Stimulated activated CD8-positive, alpha-beta memory T cell treated with anti-CD3 and anti-CD28 coated beads, Interleukin-4, amount 100 ng/mL, for 1 hour (primary cell): Measurements from ENCODE around the gene MT1M.
"Not testable (repeated sequence)": the region's sequence is repeated elsewhere in the genome, so short reads cannot be mapped to it uniquely, and the experiment has no call there.

ENCODE experiments used
- DNase-seq, 2 donors: peaks; one replicate each; pipeline ENCODE4 v3.0.0-alpha.2; 2020; ENCODE audit warnings: low read depth in 2 of 2, low spot score in 1 of 2

Gene MT1M

DNA sequence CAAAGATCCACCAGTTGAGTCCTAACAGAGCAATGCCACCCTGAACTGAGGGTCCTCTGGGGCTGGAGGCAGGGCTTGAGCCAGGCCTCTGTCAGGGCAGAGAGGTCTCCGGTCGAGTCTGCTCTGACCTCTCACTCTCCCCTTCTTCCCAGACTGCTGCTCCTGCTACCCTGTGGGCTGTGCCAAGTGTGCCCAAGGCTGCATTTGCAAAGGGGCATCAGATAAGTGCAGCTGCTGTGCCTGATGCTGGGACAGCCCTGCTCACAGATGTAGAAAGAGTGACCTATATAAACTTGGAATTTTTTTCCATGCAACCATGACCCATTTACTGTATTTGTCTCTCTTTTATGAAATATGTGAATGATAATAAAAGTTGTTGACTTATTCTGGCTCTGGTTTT, 16.8 kb downstream of the MT1M start:
- no peak for DNase-seq

DNA sequence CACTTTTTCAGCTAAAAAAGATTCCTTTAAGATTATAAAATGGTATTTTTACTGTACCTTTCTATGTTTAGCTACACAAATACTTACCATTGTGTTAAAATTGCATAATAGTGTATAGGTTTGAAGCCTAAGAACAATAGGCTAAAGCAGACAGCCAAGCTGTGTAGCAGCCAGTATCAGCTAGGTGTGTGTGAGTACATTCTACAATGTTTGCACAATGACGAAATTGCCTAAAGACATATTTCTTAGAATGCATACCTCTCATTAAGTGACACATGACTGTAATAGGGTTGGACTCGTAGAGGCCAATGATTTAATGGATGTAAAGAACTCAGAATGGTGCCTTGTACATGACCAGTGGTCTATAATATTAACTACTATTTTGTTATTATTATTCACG, 17.4 kb downstream of the MT1M start:
- DNase-seq = no peak

DNA sequence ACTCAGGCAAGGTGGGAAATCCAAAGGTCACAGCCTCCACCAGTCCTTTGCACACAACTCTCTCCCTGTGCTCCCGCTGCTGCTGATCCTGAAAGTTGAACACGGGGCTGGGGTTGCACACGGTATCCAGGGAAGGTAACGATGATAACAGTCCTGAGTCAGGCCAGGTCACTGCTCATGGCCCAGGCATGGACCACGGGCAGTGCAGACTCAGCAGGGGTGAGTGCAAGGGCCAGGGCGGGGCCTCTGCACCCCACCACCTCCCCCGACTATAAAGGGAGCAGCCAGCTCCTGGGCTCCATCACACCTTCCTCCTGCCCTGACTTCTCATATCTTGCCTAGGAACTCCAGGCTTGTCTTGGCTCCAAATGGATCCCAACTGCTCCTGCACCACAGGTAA, 19.1 kb downstream of the MT1M start, which contains the start of gene MT1B:
Gene MT1B, plus strand, starts transcription at position 301 of the 400 bp plus-strand sequence. Its CDS starts 68 bp downstream, at position 369.
- DNase-seq = no peak

DNA sequence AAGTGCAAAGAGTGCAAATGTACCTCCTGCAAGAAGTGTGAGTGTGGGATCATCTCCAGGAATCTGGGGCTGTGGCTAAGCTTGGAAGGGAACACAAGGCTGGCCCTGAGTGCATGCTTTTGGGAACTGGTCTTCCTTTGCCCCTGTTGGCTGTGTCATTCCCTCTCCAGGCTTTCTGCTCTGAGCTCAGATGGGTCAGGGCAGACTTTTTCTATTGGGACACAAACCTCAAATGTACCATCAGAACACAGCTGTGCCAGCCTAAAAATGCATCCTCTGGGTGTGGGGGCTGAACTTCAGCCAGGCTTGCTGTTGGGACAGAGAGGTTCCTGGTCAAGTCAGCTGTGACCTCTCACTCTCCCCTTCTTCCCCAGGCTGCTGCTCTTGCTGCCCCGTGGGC, 20.1 kb downstream of the MT1M start:
- DNase-seq = no peak

DNA sequence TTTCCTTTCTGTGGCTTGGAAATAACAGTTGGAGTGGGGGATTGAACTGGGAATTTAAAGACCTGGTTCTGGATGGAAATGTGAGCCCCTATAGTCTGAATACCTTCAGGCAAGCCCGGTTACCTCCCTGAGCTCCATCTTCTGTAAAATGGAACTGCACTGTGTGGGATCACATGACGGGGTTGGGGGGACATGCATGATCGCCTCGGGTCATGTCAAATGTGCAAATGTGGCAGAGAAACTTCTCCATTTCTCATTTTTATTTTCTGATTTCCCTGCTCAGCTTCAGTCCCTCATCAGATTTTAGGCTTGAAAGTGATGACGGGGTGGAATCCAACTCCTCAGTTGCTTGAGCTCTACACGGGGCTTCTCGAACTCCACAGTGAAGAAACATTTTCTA, 20.8 kb downstream of the MT1M start:
- DNase-seq = no peak

DNA sequence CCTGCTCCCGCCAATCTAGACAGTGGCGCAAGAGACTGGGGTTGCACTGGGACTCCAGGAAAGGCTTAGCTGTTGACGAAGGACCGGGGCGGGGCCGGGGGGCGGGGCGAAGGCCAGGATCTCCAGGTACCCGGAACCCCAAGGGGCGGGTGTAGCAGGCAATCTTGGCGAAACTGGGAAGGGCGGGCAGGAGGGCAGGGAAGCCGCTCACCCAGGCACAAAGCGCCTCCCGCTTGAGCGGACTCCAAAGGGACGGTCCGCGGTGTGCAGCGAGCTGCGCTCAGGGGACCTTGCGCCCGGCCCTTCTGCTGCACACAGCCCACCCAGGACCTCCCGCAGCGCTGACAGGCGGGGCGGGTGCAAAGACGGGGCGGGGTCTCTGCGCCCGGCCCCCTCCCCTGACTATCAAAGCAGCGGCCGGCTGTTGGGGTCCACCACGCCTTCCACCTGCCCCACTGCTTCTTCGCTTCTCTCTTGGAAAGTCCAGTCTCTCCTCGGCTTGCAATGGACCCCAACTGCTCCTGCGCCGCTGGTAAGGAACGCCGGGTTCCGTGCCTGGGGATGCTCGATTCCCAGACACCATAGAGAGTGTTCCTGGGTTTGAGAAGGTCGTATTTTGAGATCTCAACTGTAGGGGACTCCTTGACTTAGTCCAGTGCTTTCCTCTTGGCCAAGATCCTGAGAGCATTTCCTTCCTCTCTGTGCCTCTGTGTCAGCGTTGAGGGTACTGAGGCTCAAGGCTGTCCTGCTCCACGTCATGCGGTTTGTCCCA, 25.3 kb downstream of the MT1M start, which contains the start of gene MT1F:
Gene MT1F, plus strand, starts transcription at position 405 of the 772 bp plus-strand sequence. Its CDS starts 100 bp downstream, at position 505.
- peak; percentile 27 to 53 for DNase-seq

DNA sequence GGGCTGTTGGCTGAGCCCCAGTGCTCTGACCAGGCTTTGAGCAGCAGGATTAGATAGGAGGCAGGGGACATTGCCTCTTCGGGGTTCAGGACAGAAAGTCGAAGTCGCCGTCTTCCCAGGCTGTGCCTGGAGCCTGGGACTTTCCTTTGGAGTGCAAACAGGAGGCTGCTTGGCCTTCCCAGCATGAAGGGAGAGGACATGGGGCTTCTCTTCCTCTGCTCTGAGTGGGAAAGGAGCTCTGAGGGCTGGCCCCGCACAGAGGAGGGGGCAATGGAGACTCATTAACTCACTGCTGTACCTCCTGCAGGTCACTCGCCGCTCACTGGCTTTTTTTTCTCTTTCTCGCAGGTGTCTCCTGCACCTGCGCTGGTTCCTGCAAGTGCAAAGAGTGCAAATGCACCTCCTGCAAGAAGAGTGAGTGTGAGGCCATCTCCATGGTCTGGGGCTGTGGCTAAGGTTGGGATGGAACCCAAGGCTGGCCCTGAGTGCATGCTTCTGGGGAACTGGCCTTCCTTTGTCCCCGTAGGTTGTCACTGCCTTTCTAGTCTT, 25.9 kb downstream of the MT1M start:
- no peak for DNase-seq

DNA sequence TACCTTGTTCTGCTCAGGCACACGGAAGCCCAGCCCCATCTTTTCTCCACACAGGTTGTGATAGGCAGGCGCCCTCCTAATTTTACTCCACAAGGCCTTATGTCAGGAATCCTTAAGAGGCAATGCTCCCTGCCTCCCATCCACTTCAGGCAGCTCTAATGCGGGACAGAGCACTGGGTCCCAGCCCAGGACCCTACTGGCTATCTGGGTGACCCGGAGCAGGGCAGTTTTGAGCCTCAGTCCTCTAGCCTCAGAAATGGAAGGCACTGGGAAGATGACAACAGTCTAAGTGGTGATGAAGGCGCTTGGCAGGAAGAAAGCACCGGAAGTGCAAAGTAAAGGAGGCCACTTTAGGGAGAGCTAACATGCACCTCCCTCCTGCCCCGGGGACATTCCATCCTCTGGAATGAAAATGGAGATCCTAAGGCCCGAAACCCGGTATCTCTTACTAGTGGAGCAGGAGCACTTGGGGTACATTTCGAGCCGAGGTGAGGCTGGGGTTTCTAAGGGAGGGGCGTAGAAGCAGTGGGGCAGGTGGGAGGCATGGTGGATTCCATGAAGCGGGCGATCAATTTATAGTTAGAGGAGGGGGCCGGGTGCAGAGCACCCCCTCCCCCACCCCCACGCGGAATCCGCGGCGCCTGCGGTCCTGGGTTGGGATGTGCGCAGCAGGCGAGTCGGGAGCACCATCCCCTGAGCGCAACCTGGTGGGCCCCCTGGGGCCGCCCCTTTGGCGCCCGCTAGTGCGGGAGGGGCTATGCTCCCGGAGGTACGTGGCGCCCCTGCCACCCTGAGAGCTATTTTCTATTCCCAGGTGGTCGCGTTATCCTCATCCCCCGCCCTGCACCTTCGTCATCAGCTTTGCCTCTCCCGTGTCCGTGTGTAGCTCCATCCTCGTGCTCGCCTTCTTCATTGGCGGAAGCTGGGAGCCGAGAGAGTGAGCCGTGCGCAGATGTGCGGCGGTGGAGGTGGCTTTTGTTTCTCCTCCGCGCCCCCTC, 30.2 kb downstream of the MT1M start:
- no peak for DNase-seq

DNA sequence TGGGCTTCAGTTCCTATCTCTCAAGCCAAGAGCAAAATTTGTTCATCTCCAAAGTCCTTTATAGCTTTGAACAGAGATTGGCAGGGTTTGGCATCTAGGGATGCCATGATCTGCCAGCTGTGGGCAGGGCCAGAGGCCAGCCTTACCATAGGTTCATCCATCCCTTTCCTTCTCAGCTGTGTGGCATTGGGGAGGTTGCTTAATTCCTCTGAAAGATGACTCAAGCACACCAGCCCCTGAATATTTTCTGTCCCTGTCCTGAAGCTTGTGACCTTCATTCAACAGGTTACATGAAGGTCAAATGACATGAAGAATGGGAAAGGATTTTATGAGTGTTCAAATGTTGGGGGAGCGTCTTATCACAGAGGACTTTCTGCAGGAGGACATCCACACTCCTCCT, 32.0 kb downstream of the MT1M start:
- no peak for DNase-seq

DNA sequence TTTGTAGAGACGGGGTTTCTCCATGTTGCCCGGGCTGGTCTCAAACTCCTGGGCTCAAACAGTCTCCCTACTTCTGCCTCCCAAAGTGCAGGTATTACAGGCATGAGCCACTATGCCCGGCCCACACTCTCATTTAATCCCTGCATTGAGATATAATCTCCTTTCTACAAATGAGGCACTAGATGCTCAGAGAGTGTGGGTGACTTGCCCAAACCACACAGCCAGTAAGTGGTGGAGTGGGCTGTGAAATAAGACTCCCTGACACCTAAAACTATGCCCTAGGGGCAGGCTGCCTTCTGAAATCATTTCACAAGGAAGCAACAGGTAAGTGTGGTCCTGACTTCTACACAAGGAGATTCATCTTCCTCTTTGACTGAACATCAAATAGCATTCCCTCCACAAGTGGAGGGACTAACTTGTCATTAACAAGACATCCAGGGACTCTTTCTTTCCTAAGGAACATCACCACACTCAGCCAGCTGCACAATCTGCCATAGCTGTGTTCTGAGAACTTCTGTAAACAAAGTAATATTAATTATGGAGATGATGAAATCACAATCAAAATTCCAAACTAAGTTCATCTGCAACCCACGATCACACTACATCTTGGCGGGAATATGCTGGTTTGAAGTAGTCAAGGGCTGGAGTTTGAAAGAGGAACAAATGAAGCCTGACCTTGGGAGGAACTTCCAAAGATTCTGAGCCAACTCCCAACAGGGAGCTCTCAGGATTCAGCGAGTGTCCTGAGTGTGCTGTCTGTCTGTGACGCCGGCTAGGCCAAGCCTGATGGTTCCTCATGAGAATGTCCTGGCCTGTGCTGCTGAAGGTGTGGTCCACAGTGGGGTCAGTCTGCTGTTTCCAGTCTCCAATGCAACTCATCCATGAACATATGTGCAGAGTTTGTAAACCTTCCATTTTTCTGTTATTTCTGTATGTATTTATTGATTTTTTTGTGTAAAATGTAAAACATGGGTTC, 33.1 kb downstream of the MT1M start:
- not testable (repeated sequence) for DNase-seq

DNA sequence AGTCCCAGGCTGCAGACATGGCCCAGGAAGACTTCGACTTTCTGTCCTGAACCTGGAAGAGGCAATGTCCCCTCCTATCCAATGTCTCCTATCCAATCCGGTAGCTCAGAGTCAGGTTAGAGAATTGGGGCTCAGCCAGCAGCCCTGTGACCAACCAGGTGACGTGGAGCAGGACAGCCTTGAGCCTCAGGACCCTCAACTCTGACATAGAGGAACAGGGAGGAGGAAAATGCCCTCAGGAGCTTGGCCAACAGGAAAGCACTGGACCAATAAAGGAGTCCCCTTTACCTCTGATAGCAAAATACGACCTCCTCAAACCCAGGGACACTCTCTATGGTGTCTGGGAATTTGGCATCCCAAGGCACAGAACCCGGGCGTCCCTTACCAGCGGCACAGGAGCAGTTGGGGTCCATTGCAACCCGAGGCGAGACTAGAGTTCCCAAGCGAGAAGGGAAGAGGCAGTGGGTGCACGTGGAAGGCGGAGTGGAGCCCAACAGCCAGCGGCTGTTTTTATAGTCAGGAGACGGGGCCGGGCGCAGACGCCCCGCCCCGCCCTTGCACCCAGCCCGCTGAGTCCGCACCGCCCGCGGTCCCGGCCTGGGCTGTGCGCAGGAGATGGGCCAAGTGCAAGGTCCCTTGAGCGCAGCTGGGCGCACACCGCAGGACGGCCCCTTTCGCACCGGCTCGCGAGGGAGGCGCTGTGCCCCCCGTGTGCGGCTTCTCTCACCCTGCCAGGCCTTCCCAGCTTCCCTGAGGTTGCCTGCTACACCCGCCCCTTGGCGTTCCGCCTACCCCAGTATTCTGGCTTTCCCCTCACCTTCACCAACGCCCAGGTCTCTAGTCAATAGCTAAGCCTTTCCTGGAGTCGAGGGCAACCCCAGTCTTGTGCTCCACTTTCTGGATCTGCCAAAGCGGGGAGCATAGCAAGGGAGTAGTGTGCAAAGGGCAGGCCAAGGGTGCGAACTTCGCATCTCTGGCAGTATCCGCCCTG, 35.4 kb downstream of the MT1M start, which contains the start of gene MT1G:
Gene MT1G, minus strand, starts transcription at position 485 of the 991 bp plus-strand sequence. Its CDS starts 72 bp downstream, at position 413.
- no peak for DNase-seq

DNA sequence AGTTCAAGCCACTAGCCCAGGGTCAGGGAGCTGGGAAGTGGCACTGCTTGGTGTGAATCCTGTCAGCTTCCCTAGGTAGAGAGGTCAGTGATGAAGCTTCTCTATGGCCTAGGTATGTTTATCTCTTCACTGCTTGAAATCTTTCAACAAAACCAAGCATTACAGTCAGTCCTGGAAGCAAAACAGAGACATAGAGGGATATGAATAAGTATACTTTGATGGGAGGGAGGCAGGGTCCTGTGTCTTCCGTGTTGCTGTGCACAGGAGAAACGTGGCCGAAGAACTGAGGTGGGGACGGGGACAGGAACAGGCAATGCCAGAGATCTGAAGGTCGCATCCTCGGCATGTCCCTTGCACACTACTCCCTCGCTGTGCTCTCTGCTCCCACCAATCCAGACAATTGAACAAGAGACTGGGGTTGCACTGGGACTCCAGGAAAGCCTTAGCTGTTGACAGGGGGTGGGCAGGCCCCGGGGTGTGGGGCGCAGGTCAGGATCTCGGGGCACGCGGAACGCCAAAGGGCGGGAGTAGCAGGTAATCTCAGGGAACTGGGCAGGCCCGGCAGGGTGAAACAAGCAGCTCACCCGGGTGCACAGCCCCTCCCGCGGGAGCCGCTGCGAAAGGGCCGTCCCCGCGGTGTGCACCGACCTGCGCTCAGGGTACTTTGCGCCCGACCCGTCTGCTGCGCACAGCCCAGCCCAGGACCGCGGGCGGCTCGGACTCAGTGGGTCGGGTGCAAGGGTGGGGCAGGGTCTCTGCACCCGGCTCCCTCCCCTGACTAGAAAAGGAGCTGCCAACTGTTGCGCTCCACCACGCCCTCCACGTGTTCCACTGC, 36.8 kb downstream of the MT1M start, which contains the start of gene MT1H:
Gene MT1H, plus strand, starts transcription at position 810 of the 835 bp plus-strand sequence. CDS start 71 bp downstream, outside the sequence.
- no peak for DNase-seq

DNA sequence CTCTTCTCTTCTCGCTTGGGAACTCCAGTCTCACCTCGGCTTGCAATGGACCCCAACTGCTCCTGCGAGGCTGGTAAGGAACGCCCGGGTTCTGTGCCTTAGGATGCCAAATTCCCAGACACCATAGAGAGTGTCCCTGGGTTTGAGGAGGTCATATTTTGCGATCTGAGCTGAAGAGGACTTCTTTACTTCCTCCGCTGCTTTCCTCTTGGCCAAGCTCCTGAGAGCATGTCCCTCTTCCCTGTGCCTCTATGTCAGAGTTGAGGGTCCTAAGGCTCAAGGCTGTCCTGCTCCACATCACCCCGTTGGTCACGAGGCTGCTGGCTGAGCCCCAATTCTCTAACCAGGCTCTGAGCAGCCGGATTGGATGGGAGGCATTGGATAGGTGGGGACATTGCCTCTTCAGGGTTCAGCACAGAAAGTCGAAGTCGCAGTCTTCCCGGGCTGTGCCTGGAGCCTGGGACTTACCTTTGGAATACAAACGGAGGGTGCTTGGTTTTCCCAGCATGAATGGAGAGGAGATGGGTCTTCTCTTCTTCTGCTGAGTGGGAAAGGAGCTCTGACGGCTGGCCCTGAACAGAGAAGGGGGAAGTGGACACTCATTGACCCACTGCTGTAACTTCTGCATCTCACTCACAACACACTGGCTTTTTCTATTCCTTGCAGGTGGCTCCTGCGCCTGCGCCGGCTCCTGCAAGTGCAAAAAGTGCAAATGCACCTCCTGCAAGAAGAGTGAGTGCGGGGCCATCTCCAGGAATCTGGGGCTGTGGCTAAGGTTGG, 37.6 kb downstream of the MT1M start:
- no peak for DNase-seq

DNA sequence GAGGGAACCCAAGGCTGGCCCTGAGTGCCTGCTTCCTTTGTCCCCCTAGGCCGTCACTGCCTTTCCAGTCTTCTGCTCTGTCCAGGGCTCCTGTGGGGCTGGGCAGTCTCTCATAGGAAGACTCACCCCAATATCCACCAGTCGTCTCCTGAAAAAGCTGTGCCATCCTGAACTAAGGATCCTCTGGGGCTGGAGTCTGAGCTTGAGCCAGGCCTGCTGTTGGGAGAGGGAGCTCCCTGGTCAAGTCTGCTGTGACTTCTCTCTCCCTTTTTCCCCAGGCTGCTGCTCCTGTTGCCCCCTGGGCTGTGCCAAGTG, 38.1 kb downstream of the MT1M start:
- DNase-seq = no peak

DNA sequence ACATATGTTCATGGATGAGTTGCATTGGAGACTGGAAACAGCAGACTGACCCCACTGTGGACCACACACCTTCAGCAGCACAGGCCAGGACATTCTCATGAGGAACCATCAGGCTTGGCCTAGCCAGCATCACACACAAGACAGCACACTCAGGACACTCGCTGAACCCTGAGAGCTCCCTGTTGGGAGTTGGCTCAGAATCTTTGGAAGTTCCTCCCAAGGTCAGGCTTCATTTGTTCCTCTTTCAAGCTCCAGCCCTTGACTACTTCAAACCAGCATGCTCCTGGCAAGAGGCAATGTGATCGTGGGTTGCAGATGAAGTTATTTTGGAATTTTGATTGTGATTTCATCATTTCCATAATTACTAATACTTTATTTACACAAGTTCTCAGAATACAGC, 39.2 kb downstream of the MT1M start:
- DNase-seq = not testable (repeated sequence)

DNA sequence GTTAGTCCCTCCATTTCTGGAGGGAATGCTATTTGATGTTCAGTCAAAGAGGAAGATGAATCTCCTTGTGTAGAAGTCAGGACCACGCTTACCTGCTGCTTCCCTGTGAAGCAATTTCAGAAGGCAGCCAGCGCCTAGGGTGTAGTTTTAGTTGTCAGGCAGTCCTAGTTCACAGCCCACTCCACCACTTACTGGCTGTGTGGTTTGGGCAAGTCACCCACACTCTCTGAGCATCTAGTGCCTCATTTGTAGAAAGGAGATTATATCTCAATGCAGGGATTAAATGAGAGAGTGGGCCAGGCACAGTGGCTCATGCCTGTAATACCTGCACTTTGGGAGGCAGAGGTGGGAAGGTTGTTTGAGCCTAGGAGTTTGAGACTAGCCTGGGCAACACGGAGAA, 39.7 kb downstream of the MT1M start:
- not testable (repeated sequence) for DNase-seq

DNA sequence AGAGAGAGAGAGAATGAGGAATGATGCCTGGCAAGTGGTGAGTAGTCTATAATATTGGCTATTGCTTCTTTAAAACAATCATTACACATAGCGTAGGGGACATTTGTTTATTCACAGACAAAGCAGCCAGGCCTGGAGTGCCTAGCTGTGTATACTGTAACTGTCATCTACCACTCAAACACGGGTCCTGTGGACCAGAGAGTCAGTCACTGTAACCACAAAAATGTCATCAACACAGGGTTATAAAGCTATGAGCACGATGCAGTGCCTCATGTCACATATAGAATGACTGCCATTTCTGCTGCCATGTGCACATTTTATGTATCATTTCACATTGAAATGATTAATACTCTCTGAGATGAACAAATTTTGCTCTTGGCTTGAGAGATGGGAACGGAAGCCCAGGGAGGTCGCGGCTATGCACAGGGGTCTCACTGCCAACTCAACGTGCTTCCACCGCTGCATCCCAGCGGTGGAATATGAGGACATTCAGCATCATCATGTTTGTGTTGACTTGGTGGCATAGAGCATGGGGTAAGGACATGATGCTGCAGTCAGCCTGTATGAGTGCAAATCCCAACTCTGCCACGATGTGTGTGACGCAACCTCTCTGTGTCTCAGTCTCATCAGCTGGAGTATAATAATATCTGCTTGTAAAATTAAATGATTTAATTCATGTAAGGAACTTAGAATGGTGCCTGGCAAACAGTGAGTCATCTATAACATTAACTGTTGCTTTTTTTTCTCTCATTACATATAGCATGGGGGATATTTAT, 40.5 kb downstream of the MT1M start:
- no peak for DNase-seq
